GM23338 (cell line): ENCODE measurements around the gene UVRAG. TPM values are rescaled to one million over a fixed set of nuclear protein-coding genes. Genes with fewer than 3 reads are reported as not detected.

Experiments used
- ATAC-seq: fragments of 200-7000 bp; cut with Tn5 transposase; 3 replicates; pipeline ENCODE4 v1.9.1; 2020
- DNase-seq: peaks from one replicate; pipeline ENCODE4 v3.0.0-alpha.2; 2015; ENCODE audit warnings: low spot score
- H2AFZ ChIP-seq: fragments of 200-600 bp; sonication (generic); 2 replicates; pipeline ENCODE4 v1.8.0; 2016; ENCODE audit warnings: antibody characterized with exemption, mild to moderate bottlenecking, moderate library complexity
- H3F3A ChIP-seq: fragments of 200-600 bp; sonication (generic); replicated peaks from 2 replicates; pipeline ENCODE4 v1.8.0; 2017; ENCODE audit warnings: antibody characterized with exemption, mixed run types, low read depth
- H3K27ac ChIP-seq: fragments of 200-600 bp; sonication (generic); 2 replicates; pipeline ENCODE4 v1.6.1; 2016; ENCODE audit warnings: low read depth
- H3K27me3 ChIP-seq: fragments of 200-600 bp; sonication (generic); 2 replicates; pipeline ENCODE4 v1.8.0; 2016; ENCODE audit warnings: mild to moderate bottlenecking, mixed run types, moderate library complexity; ENCODE audit not compliant: insufficient read depth
- H3K36me3 ChIP-seq: fragments of 200-600 bp; sonication (generic); 2 replicates; pipeline ENCODE4 v1.8.0; 2016; ENCODE audit warnings: mild to moderate bottlenecking; ENCODE audit not compliant: insufficient read depth
- H3K4me1 ChIP-seq: fragments of 200-600 bp; sonication (generic); 2 replicates; pipeline ENCODE4 v1.8.0; 2016; ENCODE audit warnings: mild to moderate bottlenecking, moderate library complexity; ENCODE audit not compliant: insufficient read depth
- H3K4me2 ChIP-seq: fragments of 200-600 bp; sonication (generic); 2 replicates; pipeline ENCODE4 v1.7.1; 2017; ENCODE audit warnings: mixed run types
- H3K4me3 ChIP-seq: fragments of 200-600 bp; sonication (generic); 2 replicates; pipeline ENCODE4 v1.6.1; 2016; ENCODE audit warnings: mixed run types
- H3K79me2 ChIP-seq: fragments of 200-600 bp; sonication (generic); replicated peaks from 2 replicates; pipeline ENCODE4 v1.8.0; 2017; ENCODE audit warnings: mild to moderate bottlenecking; ENCODE audit not compliant: insufficient read depth
- H3K9me2 ChIP-seq: fragments of 200-600 bp; sonication (generic); 2 replicates; pipeline ENCODE4 v1.8.0; 2017; ENCODE audit not compliant: insufficient read depth
- H4K20me1 ChIP-seq: fragments of 200-600 bp; sonication (generic); replicated peaks from 2 replicates; pipeline ENCODE4 v1.8.0; 2017; ENCODE audit warnings: mild to moderate bottlenecking; ENCODE audit not compliant: insufficient read depth
- H3K27ac Mint-ChIP-seq: 2 replicates; pipeline ENCODE4 v1.8.0; 2020; ENCODE audit warnings: inconsistent platforms, mild to moderate bottlenecking, moderate library complexity, mixed read lengths
- H3K27me3 Mint-ChIP-seq: 3 replicates; pipeline ENCODE4 v1.8.0; 2022; ENCODE audit warnings: low read depth, mild to moderate bottlenecking, moderate library complexity, mixed read lengths, inconsistent platforms; ENCODE audit not compliant: insufficient read depth, poor library complexity
- H3K36me3 Mint-ChIP-seq: 3 replicates; pipeline ENCODE4 v1.8.0; 2021; ENCODE audit warnings: low read depth, mild to moderate bottlenecking, inconsistent platforms, moderate library complexity, mixed read lengths
- H3K4me1 Mint-ChIP-seq: 3 replicates; pipeline ENCODE4 v1.8.0; 2020; ENCODE audit warnings: mild to moderate bottlenecking, inconsistent platforms, mixed read lengths
- H3K4me3 Mint-ChIP-seq: 3 replicates; pipeline ENCODE4 v1.8.0; 2021; ENCODE audit warnings: moderate library complexity, mild to moderate bottlenecking, inconsistent platforms, mixed read lengths
- H3K9me3 Mint-ChIP-seq: 3 replicates; pipeline ENCODE4 v1.8.0; 2020; ENCODE audit warnings: moderate library complexity, mild to moderate bottlenecking, inconsistent platforms, mixed read lengths
- CREB1 ChIP-seq: fragments of 250-450 bp; sonication (Bioruptor Pico); IDR thresholded peaks from 2 replicates; pipeline ENCODE4 v1.5.0; 2020; ENCODE audit warnings: low read depth, mild to moderate bottlenecking, moderate library complexity
- EZH2phosphoT487 ChIP-seq: fragments of 200-600 bp; sonication (generic); IDR thresholded peaks from one replicate; pipeline ENCODE4 v1.8.1; 2018; ENCODE audit warnings: antibody characterized with exemption; ENCODE audit not compliant: unreplicated experiment
- NANOG ChIP-seq: IDR thresholded peaks from 2 replicates; pipeline ENCODE4 v1.6.1; 2016; ENCODE audit warnings: antibody characterized with exemption, borderline replicate concordance
- POLR2AphosphoS5 ChIP-seq: IDR thresholded peaks from 2 replicates; pipeline ENCODE4 v1.6.1; 2016; ENCODE audit warnings: antibody characterized with exemption, low read depth
- ZNF114 ChIP-seq: fragments of 250-450 bp; sonication (Bioruptor Pico); IDR thresholded peaks from 2 replicates; pipeline ENCODE4 v1.5.0; 2020; ENCODE audit warnings: mild to moderate bottlenecking, moderate library complexity
- ZNF331 ChIP-seq: fragments of 250-450 bp; sonication (Bioruptor Pico); IDR thresholded peaks from 2 replicates; pipeline ENCODE4 v1.5.0; 2020; ENCODE audit warnings: low read depth, mild to moderate bottlenecking, moderate library complexity
- polyA plus RNA-seq: library from polyadenylated mRNA; unstranded; fragments of >200 nt; fragmentation: Nextera tagmentation; extraction: Ambion mirVana; gene quantifications from 2 replicates; pipeline ENCODE4 v1.2.1, GENCODE V29; 2016
- total RNA-seq: library from RNA; depleted of rRNA; stranded (reverse); fragments of >200 nt; shearing (Covaris generic); gene quantifications from 2 replicates; pipeline ENCODE4 v1.2.3, GENCODE V29; 2014
- TF ChIP-seq, protein P1 (sequence below): fragments of 250-450 bp; sonication (Bioruptor Pico); IDR thresholded peaks from 2 replicates; pipeline ENCODE4 v1.5.0; 2020; ENCODE audit warnings: mild to moderate bottlenecking, moderate library complexity

The UVRAG gene
- total and polyA plus RNA-seq, 2 experiments from 2014 or later = 15.3 to 17.4 TPM

DNA sequence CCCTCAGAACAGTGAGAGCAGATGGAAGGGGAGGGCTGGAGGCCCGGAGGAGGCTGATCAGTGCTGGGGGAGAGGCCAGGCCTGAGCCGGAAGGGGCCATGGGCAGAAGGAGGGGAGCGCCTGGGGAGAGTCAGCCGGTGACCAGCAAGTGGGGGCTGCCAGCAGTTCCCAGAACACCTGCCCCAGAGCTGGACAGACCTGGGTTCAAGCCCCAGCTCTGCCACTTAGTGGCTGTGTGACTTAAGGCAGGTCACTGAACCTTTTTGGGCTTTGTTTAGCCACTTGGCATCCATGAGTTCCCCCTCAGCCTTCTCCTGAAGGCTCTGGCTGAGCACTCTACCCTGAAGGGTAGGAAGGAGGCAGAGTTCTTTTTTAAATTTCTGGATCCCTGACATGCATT, 373.9 kb downstream of the UVRAG start:
- no peak overlapping the region for H3K4me3 Mint-ChIP-seq
- H3K27ac ChIP-seq = no peak overlapping the region
- 0 out of 2 replicates have a peak, but pooled peaks cover 3% of the 10 kb centered on the region for H3K4me1 ChIP-seq
- no peak for DNase-seq
- no peaks in the 10 kb centered on the region for H3F3A ChIP-seq
- H3K4me2 ChIP-seq = no peak overlapping the region
- no peak overlapping the region for H3K27ac Mint-ChIP-seq
- TF ChIP-seq CREB1 (CRISPR knock-in tag) (no peak), POLR2AphosphoS5 (no peak)
- H3K27me3 ChIP-seq = no peaks in the 10 kb centered on the region
- H3K9me2 ChIP-seq = no peaks in the 10 kb centered on the region
- ATAC-seq = no peak
- no peaks in the 10 kb centered on the region for H3K36me3 ChIP-seq
- no peak overlapping the region for H3K4me3 ChIP-seq
- H3K36me3 Mint-ChIP-seq = no peaks in the 10 kb centered on the region
- peaks cover 8% of the 10 kb centered on the region for H3K27me3 Mint-ChIP-seq
- H2AFZ ChIP-seq = no peak overlapping the region
- no peaks in the 10 kb centered on the region for H4K20me1 ChIP-seq
- H3K79me2 ChIP-seq = no peaks in the 10 kb centered on the region
- no peaks in the 10 kb centered on the region for H3K9me3 Mint-ChIP-seq
- H3K4me1 Mint-ChIP-seq = peaks cover 4% of the 10 kb centered on the region; the same call in 2 of the 3 replicates

DNA sequence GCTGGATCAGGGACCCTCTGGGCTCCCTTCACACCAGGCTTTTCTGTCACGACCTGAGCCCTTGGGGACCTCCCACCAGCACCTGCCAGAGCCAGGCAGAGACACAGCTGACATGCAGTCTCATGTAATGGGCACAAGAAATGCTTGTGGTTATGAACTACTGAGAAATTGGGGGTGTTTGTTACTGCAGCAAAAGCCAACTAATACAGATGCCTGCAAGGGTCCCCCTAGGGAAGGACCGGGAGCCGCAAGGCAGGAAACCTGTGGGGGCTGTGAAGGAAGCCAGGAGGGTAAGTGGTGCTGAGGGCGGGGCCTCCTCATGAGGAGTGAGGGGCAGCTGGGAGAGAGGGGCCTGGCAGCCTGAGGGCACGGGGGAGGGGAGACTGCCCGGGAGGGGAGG, 374.7 kb downstream of the UVRAG start:
- Mint-ChIP-seq H3K9me3 (no peaks in the 10 kb centered on the region), H3K4me3 (no peak overlapping the region), H3K27ac (no peak overlapping the region), H3K36me3 (no peaks in the 10 kb centered on the region), H3K4me1 (peaks cover 4% of the 10 kb centered on the region; the same call in 2 of the 3 replicates), H3K27me3 (peaks cover 6% of the 10 kb centered on the region)
- no peak for TF ChIP-seq NANOG
- TF ChIP-seq ZNF114 (CRISPR knock-in tag) = no peak
- no peak for TF ChIP-seq EZH2phosphoT487
- no peak for TF ChIP-seq ZNF331 (CRISPR knock-in tag)
- TF ChIP-seq, protein P1, sequence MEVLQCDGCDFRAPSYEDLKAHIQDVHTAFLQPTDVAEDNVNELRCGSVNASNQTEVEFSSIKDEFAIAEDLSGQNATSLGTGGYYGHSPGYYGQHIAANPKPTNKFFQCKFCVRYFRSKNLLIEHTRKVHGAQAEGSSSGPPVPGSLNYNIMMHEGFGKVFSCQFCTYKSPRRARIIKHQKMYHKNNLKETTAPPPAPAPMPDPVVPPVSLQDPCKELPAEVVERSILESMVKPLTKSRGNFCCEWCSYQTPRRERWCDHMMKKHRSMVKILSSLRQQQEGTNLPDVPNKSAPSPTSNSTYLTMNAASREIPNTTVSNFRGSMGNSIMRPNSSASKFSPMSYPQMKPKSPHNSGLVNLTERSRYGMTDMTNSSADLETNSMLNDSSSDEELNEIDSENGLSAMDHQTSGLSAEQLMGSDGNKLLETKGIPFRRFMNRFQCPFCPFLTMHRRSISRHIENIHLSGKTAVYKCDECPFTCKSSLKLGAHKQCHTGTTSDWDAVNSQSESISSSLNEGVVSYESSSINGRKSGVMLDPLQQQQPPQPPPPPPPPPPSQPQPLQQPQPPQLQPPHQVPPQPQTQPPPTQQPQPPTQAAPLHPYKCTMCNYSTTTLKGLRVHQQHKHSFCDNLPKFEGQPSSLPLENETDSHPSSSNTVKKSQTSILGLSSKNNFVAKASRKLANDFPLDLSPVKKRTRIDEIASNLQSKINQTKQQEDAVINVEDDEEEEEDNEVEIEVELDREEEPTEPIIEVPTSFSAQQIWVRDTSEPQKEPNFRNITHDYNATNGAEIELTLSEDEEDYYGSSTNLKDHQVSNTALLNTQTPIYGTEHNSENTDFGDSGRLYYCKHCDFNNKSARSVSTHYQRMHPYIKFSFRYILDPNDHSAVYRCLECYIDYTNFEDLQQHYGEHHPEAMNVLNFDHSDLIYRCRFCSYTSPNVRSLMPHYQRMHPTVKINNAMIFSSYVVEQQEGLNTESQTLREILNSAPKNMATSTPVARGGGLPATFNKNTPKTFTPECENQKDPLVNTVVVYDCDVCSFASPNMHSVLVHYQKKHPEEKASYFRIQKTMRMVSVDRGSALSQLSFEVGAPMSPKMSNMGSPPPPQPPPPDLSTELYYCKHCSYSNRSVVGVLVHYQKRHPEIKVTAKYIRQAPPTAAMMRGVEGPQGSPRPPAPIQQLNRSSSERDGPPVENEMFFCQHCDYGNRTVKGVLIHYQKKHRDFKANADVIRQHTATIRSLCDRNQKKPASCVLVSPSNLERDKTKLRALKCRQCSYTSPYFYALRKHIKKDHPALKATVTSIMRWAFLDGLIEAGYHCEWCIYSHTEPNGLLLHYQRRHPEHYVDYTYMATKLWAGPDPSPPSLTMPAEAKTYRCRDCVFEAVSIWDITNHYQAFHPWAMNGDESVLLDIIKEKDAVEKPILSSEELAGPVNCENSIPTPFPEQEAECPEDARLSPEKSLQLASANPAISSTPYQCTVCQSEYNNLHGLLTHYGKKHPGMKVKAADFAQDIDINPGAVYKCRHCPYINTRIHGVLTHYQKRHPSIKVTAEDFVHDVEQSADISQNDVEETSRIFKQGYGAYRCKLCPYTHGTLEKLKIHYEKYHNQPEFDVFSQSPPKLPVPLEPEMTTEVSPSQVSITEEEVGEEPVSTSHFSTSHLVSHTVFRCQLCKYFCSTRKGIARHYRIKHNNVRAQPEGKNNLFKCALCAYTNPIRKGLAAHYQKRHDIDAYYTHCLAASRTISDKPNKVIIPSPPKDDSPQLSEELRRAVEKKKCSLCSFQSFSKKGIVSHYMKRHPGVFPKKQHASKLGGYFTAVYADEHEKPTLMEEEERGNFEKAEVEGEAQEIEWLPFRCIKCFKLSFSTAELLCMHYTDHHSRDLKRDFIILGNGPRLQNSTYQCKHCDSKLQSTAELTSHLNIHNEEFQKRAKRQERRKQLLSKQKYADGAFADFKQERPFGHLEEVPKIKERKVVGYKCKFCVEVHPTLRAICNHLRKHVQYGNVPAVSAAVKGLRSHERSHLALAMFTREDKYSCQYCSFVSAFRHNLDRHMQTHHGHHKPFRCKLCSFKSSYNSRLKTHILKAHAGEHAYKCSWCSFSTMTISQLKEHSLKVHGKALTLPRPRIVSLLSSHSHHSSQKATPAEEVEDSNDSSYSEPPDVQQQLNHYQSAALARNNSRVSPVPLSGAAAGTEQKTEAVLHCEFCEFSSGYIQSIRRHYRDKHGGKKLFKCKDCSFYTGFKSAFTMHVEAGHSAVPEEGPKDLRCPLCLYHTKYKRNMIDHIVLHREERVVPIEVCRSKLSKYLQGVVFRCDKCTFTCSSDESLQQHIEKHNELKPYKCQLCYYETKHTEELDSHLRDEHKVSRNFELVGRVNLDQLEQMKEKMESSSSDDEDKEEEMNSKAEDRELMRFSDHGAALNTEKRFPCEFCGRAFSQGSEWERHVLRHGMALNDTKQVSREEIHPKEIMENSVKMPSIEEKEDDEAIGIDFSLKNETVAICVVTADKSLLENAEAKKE = no peak
- Histone ChIP-seq H3K36me3 (no peaks in the 10 kb centered on the region), H2AFZ (no peak overlapping the region), H3K27ac (no peak overlapping the region), H3K27me3 (no peaks in the 10 kb centered on the region), H3K9me2 (no peaks in the 10 kb centered on the region), H3K79me2 (no peaks in the 10 kb centered on the region), H3K4me3 (no peak overlapping the region), H3K4me2 (no peak overlapping the region), H3K4me1 (0 out of 2 replicates have a peak, but pooled peaks cover 3% of the 10 kb centered on the region), H3F3A (no peaks in the 10 kb centered on the region), H4K20me1 (no peaks in the 10 kb centered on the region)
- ATAC-seq = no peak
- no peak for DNase-seq
